HepG2 (cell line): Measurements from ENCODE around the gene CD8A. TPM values are rescaled to one million over a fixed set of nuclear protein-coding genes. Genes with fewer than 3 reads are reported as not detected.
A peak's percentile ranks its signal among the peaks of the same experiment; 100 is the strongest.

Experiments
- ASH2L ChIP-seq: fragments of 300-600, 200-600 bp; sonication (generic); IDR thresholded peaks from 2 replicates; pipeline ENCODE4 v1.7.0; 2017; ENCODE audit warnings: low read depth, mild to moderate bottlenecking, moderate library complexity, mixed read lengths, low read length; ENCODE audit not compliant: insufficient read length
- ATRX ChIP-seq: sonication (generic); formaldehyde crosslinking; IDR thresholded peaks from 2 replicates; pipeline ENCODE4 v1.4.0; 2020; ENCODE audit warnings: missing genetic modification reagents, borderline replicate concordance
- ERF ChIP-seq: IDR thresholded peaks from 2 replicates; pipeline ENCODE4 v1.6.1; 2018; ENCODE audit warnings: missing biosample characterization, missing genetic modification reagents
- HBP1 ChIP-seq: IDR thresholded peaks from 2 replicates; pipeline ENCODE4 v1.6.1; 2016; ENCODE audit warnings: low read depth, control low read depth
- HNRNPLL ChIP-seq: fragments of 200-400 bp; formaldehyde crosslinking; IDR thresholded peaks from 2 replicates; pipeline ENCODE4 v1.6.1; 2017; ENCODE audit warnings: mild to moderate bottlenecking, low read depth, low read length; ENCODE audit not compliant: poor library complexity, severe bottlenecking
- HOXA5 ChIP-seq: sonication (generic); formaldehyde crosslinking; IDR thresholded peaks from 2 replicates; pipeline ENCODE4 v1.4.0; 2020; ENCODE audit warnings: missing genetic modification reagents
- MIER2 ChIP-seq: IDR thresholded peaks from 2 replicates; pipeline ENCODE4 v1.6.1; 2016; ENCODE audit warnings: missing biosample characterization, missing genetic modification reagents
- MXD3 ChIP-seq: IDR thresholded peaks from 2 replicates; pipeline ENCODE4 v1.6.1; 2016; ENCODE audit warnings: mild to moderate bottlenecking, missing biosample characterization, missing genetic modification reagents
- POLR2AphosphoS5 ChIP-seq: IDR thresholded peaks from 2 replicates; pipeline ENCODE4 v1.6.1; 2012; ENCODE audit warnings: low read depth, low read length
- PRDM15 ChIP-seq: sonication (generic); formaldehyde crosslinking; IDR thresholded peaks from 2 replicates; pipeline ENCODE4 v1.4.0; 2020; ENCODE audit warnings: missing genetic modification reagents
- RFXANK ChIP-seq: IDR thresholded peaks from 2 replicates; pipeline ENCODE4 v1.6.1; 2016
- TRAFD1 ChIP-seq: sonication (generic); formaldehyde crosslinking; IDR thresholded peaks from 2 replicates; pipeline ENCODE4 v1.5.1; 2020; ENCODE audit warnings: missing genetic modification reagents, mild to moderate bottlenecking, borderline replicate concordance
- ZFP91 ChIP-seq: sonication (generic); formaldehyde crosslinking; IDR thresholded peaks from 2 replicates; pipeline ENCODE4 v1.9.0; 2022; ENCODE audit warnings: missing genetic modification reagents, mild to moderate bottlenecking, borderline replicate concordance
- ZNF557 ChIP-seq: sonication (generic); formaldehyde crosslinking; IDR thresholded peaks from 2 replicates; pipeline ENCODE4 v1.4.0; 2020; ENCODE audit warnings: missing genetic modification reagents
- ZNF574 ChIP-seq: sonication (generic); formaldehyde crosslinking; IDR thresholded peaks from 2 replicates; pipeline ENCODE4 v1.4.0; 2020; ENCODE audit warnings: missing genetic modification reagents
- ZNF614 ChIP-seq: IDR thresholded peaks from 2 replicates; pipeline ENCODE4 v1.6.1; 2018; ENCODE audit warnings: missing biosample characterization, missing genetic modification reagents, inconsistent platforms, borderline replicate concordance
- ZNF713 ChIP-seq: sonication (generic); formaldehyde crosslinking; IDR thresholded peaks from 2 replicates; pipeline ENCODE4 v1.4.0; 2020; ENCODE audit warnings: mild to moderate bottlenecking, missing genetic modification reagents
- polyA plus RNA-seq, 8 experiments: library from polyadenylated mRNA; depleted of rRNA in 3 of 8; stranded (reverse) in 7 of 8; unstranded in 1 of 8; fragments of >200 nt; fragmentation: Illumina TruSeq in 4 of 8; extraction: Trizol in 4 of 8; gene quantifications; 2 replicates each; pipeline versions ENCODE4 v1.2.1 to v1.2.3, GENCODE V29; 2011 to 2016; ENCODE audit warnings: low read depth in 4 of 8, missing spikeins in 1 of 8, mixed read lengths in 1 of 8; ENCODE audit not compliant: insufficient read depth in 1 of 8
- total RNA-seq, 5 experiments: library from RNA; depleted of rRNA; stranded (reverse); fragments of >200 nt; fragmentation: Illumina TruSeq; extraction: Trizol; gene quantifications; 2 replicates each; pipeline ENCODE4 v1.2.3, GENCODE V29; 2016; ENCODE audit warnings: low read depth in 1 of 5

CD8A gene
- total and polyA plus RNA-seq, 2 of the 13 experiments (the other 11 are each of a cell fraction or from before 2014, with no cell fraction given) = 0.09 TPM; not detected in 1

GRCh38 chr2:86807468-86808275, 17.0 kb upstream of the CD8A start (continued):
- no peak for TF ChIP-seq ZNF574 (CRISPR knock-in tag)
- no peak for TF ChIP-seq RFXANK (CRISPR knock-in tag)
- no peak for TF ChIP-seq ATRX (CRISPR knock-in tag)
- peak; percentile 62; the same call in 1 of the 2 replicates for TF ChIP-seq TRAFD1 (CRISPR knock-in tag)
- TF ChIP-seq MXD3 (CRISPR knock-in tag) = peak; percentile 60; the same call in 1 of the 2 replicates
- TF ChIP-seq ZNF713 (CRISPR knock-in tag) = no peak
- no peak for TF ChIP-seq MIER2
- peak; percentile 93 for TF ChIP-seq HNRNPLL
- no peak for TF ChIP-seq ZNF557 (CRISPR knock-in tag)
- no peak for TF ChIP-seq PRDM15
- no peak; the same call in 1 of the 2 replicates for TF ChIP-seq ERF (CRISPR knock-in tag)
- TF ChIP-seq POLR2AphosphoS5 = no peak
- no peak for TF ChIP-seq ZFP91 (CRISPR knock-in tag)
- no peak for TF ChIP-seq HOXA5
- TF ChIP-seq HBP1 (CRISPR knock-in tag) = 0 out of 2 replicates have a peak, but pooled peaks have one; percentile 31
- TF ChIP-seq ZNF614 = no peak; the same call in 1 of the 2 replicates
- peak; percentile 7 for TF ChIP-seq ASH2L
